DOHH2 (cell line): Measurements from ENCODE around the gene SFTPB.

Experiments used
- H3F3A ChIP-seq: fragments of 200-600 bp; sonication (generic), shearing (Covaris generic); 2 replicates; pipeline ENCODE4 v1.6.0; 2016; ENCODE audit warnings: antibody characterized with exemption, mild to moderate bottlenecking; ENCODE audit not compliant: control insufficient read depth, insufficient read depth
- H3K27ac ChIP-seq: fragments of 200-600 bp; sonication (generic); 2 replicates; pipeline ENCODE4 v1.5.1; 2014; ENCODE audit warnings: low read depth, mild to moderate bottlenecking, low read length, moderate library complexity
- H3K27me3 ChIP-seq: fragments of 200-600 bp; sonication (generic); 2 replicates; pipeline ENCODE4 v1.6.1; 2014; ENCODE audit warnings: mild to moderate bottlenecking, low read length, mixed read lengths; ENCODE audit not compliant: control insufficient read depth
- H3K36me3 ChIP-seq: fragments of 200-600 bp; sonication (generic); 2 replicates; pipeline ENCODE4 v1.6.1; 2014; ENCODE audit warnings: mild to moderate bottlenecking, low read length, moderate library complexity, mixed read lengths; ENCODE audit not compliant: control insufficient read depth
- H3K4me1 ChIP-seq: fragments of 200-600 bp; sonication (generic); 2 replicates; pipeline ENCODE4 v1.6.1; 2014; ENCODE audit warnings: mild to moderate bottlenecking, low read length, mixed read lengths; ENCODE audit not compliant: control insufficient read depth
- H3K4me2 ChIP-seq: fragments of 200-600 bp; sonication (generic); 2 replicates; pipeline ENCODE4 v1.6.0; 2014; ENCODE audit warnings: mild to moderate bottlenecking, low read length, moderate library complexity
- H3K4me3 ChIP-seq: fragments of 200-600 bp; sonication (generic); 2 replicates; pipeline ENCODE4 v1.5.1; 2014; ENCODE audit warnings: mild to moderate bottlenecking, low read length, mixed read lengths
- H3K79me2 ChIP-seq: fragments of 200-600 bp; sonication (generic); 2 replicates; pipeline ENCODE4 v1.6.1; 2014; ENCODE audit warnings: mild to moderate bottlenecking, low read length, mixed read lengths; ENCODE audit not compliant: control insufficient read depth
- H3K9me2 ChIP-seq: fragments of 200-600 bp; sonication (generic); replicated peaks from 2 replicates; pipeline ENCODE4 v1.6.1; 2014; ENCODE audit warnings: mild to moderate bottlenecking, low read length, mixed read lengths; ENCODE audit not compliant: control insufficient read depth
- H3K9me3 ChIP-seq: fragments of 200-600 bp; sonication (generic); 2 replicates; pipeline ENCODE4 v1.6.1; 2014; ENCODE audit warnings: antibody characterized with exemption, low read length, mixed read lengths; ENCODE audit not compliant: control insufficient read depth, insufficient read depth
- H4K20me1 ChIP-seq: fragments of 200-600 bp; sonication (generic); 2 replicates; pipeline ENCODE4 v1.6.0; 2014; ENCODE audit warnings: low read depth, mild to moderate bottlenecking, antibody characterized with exemption, low read length, moderate library complexity; ENCODE audit not compliant: control insufficient read depth, insufficient read depth
- CTCF ChIP-seq: fragments of 200-600 bp; sonication (generic); IDR thresholded peaks from one replicate; pipeline ENCODE4 v1.5.1; 2014; ENCODE audit warnings: antibody characterized with exemption, mild to moderate bottlenecking, low read depth, low read length; ENCODE audit not compliant: poor library complexity, severe bottlenecking
- EZH2phosphoT487 ChIP-seq: fragments of 200-600 bp; sonication (generic); IDR thresholded peaks from 2 replicates; pipeline ENCODE4 v1.6.1; 2017; ENCODE audit warnings: borderline replicate concordance, mild to moderate bottlenecking, antibody characterized with exemption, low read length, moderate library complexity, mixed read lengths

Gene SFTPB

GRCh38 chr2:85651097-85651496 is 16.9 kb downstream of the SFTPB start:
- peaks cover 72% of the 10 kb centered on the region for H3K36me3 ChIP-seq
- no peak overlapping the region for H3K4me2 ChIP-seq
- H3K9me3 ChIP-seq, result no peaks in the 10 kb centered on the region
- H3K27me3 ChIP-seq, result no peaks in the 10 kb centered on the region
- no peaks in the 10 kb centered on the region for H3K4me1 ChIP-seq
- no peak overlapping the region for H3K4me3 ChIP-seq
- no peak overlapping the region for H3K27ac ChIP-seq
- no peaks in the 10 kb centered on the region for H4K20me1 ChIP-seq
- H3K9me2 ChIP-seq, result no peaks in the 10 kb centered on the region
- H3K79me2 ChIP-seq, result no peaks in the 10 kb centered on the region
- TF ChIP-seq EZH2phosphoT487 (no peak), CTCF (no peak)
- no peaks in the 10 kb centered on the region for H3F3A ChIP-seq

GRCh38 chr2:85650456-85650855 is 17.5 kb downstream of the SFTPB start:
- Histone ChIP-seq H3K27ac (no peak overlapping the region), H3K36me3 (peaks cover 74% of the 10 kb centered on the region)

GRCh38 chr2:85649201-85650190 is 18.5 kb downstream of the SFTPB start:
- H3K4me3 ChIP-seq, result no peak overlapping the region
- H4K20me1 ChIP-seq, result no peaks in the 10 kb centered on the region

More at GRCh38 chr2:85650456-85650855, 17.5 kb downstream of the SFTPB start:
- Histone ChIP-seq H3K9me3 (no peaks in the 10 kb centered on the region), H3K79me2 (no peaks in the 10 kb centered on the region), H3K9me2 (no peaks in the 10 kb centered on the region), H4K20me1 (no peaks in the 10 kb centered on the region), H3K4me1 (no peaks in the 10 kb centered on the region), H3F3A (no peaks in the 10 kb centered on the region), H3K4me2 (no peak overlapping the region), H3K4me3 (no peak overlapping the region), H3K27me3 (no peaks in the 10 kb centered on the region)
- no peak for TF ChIP-seq CTCF
- TF ChIP-seq EZH2phosphoT487, result no peak

More at GRCh38 chr2:85649201-85650190, 18.5 kb downstream of the SFTPB start:
- H3K27ac ChIP-seq, result no peak overlapping the region
- no peaks in the 10 kb centered on the region for H3K9me3 ChIP-seq
- no peaks in the 10 kb centered on the region for H3K27me3 ChIP-seq
- TF ChIP-seq EZH2phosphoT487 (no peak), CTCF (no peak)
- no peaks in the 10 kb centered on the region for H3F3A ChIP-seq
- peaks cover 83% of the 10 kb centered on the region for H3K36me3 ChIP-seq
- no peaks in the 10 kb centered on the region for H3K79me2 ChIP-seq
- no peaks in the 10 kb centered on the region for H3K9me2 ChIP-seq
- H3K4me1 ChIP-seq, result no peaks in the 10 kb centered on the region
- H3K4me2 ChIP-seq, result no peak overlapping the region
